ENCODE measurements around the gene TEK.
A peak's percentile ranks its signal among the peaks of the same experiment; 100 is the strongest.

Gene TEK

DNA sequence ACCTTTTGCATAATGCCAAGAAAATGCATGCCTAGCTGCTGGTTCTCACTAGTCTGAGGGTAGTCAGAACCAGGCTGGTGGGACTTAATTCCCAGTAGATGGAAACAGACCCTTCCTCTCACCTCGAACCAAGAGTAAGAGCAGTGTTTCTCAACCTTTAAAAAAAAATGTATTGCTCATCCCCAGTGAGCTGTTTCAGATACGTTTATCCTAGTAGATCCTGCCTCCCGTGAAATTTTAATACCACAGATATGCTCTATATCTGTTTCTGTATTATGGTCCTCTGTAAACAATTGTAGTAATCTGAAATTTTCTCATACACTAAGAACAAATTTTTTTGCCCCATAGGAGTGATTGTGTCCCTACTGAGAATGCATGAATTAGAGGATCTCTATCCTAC lies 86.2 kb downstream of the TEK start:
- TF ChIP-seq, protein P1, sequence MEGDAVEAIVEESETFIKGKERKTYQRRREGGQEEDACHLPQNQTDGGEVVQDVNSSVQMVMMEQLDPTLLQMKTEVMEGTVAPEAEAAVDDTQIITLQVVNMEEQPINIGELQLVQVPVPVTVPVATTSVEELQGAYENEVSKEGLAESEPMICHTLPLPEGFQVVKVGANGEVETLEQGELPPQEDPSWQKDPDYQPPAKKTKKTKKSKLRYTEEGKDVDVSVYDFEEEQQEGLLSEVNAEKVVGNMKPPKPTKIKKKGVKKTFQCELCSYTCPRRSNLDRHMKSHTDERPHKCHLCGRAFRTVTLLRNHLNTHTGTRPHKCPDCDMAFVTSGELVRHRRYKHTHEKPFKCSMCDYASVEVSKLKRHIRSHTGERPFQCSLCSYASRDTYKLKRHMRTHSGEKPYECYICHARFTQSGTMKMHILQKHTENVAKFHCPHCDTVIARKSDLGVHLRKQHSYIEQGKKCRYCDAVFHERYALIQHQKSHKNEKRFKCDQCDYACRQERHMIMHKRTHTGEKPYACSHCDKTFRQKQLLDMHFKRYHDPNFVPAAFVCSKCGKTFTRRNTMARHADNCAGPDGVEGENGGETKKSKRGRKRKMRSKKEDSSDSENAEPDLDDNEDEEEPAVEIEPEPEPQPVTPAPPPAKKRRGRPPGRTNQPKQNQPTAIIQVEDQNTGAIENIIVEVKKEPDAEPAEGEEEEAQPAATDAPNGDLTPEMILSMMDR (IDR thresholded peaks at IDR 0.05), result no peak
- peak overlapping the region; percentile 34 for H3K4me3 ChIP-seq
- no peak for DNase-seq (ENCODE audit: low spot score)
- H3K27ac ChIP-seq, result peak overlapping the region in 1 of 2 donors; percentile 81

DNA sequence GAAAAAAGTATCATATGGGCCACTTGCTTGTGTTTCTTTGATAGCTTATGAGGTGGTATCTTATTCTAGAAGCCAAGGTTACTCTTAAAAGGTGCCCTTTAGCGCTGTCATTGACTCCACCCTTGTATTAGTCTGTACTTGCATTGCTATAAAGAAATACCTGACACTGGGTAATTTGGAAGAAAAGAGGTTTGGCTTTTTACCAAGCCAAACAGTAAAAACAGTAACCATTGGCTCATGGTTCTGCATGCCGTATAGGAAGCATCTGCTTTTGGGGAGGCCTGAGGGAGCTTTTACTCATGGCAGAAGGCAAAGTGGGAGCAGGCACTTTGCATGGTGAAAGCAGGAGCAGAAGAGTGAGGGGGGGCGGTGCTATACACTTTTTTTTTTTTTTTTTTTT lies 87.4 kb downstream of the TEK start:
- no peak overlapping the region for H3K27ac ChIP-seq
- TF ChIP-seq, protein P1 (IDR thresholded peaks at IDR 0.05), result no peak
- H3K4me3 ChIP-seq, result no peak overlapping the region
- DNase-seq (ENCODE audit: low spot score), result no peak

DNA sequence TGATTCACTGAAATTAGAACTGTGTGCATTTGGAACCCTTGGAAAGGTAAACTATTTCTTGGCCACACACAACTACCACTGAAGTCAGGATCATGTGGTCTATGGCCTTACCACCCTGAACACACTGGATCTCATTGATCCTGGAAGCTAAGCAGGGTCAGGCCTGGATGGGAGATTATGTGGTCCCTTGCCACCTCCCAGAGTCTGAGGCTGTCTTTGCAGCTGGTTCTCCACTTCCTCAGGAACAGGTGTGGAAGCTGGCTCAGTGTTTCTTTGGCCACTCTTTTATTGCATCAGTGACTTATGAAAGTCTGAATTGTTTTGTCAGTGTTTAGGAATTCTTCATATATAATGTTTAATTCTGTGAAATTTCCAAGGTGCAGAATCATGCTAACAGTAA lies 89.2 kb downstream of the TEK start:
- no peak for DNase-seq (ENCODE audit: low spot score)
- TF ChIP-seq, protein P1 (IDR thresholded peaks at IDR 0.05), result no peak
- no peak overlapping the region for H3K27ac ChIP-seq
- no peak overlapping the region for H3K4me3 ChIP-seq

DNA sequence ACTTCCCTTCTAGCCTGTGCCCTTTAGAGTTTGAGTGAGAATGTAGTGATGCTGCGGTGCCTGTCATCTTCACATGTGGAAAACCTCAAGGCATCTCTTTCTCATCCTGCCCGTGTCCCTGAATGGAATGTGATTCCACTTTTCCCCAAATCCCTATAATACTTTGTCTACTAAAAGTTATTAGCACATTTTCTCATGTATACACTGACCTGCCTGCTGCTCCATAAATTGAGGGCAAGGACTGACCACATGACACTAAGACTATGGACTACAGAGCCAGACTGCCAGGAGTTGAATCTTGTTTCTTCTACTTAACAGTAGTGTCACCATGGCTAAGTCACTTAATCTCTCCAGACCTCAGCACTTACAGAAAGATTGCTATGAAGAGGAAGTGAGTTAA lies 93.0 kb downstream of the TEK start:
- TF ChIP-seq, protein P1 (IDR thresholded peaks at IDR 0.05), result no peak
- no peak overlapping the region for H3K4me3 ChIP-seq
- no peak overlapping the region for H3K27ac ChIP-seq
- no peak for DNase-seq (ENCODE audit: low spot score)

DNA sequence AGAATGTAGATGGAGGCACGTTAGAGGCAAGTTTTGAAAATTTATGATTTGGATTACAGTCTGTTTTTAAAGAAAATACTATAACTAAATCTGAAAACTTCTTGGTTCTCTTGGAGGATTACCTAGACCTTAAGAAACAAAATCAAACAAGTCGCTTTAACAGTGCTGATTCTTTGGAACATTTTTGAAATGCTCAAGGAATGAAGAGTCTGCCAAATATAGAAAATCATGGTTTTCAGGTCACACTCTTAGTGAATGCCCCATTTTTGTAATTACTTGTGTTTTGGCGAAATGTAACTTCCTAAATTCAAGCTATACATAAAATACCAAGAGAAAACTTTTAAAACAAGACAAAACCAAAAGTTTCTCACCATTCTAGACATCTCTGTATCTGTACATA lies 94.8 kb downstream of the TEK start:
- DNase-seq (ENCODE audit: low spot score), result no peak
- peak overlapping the region in 1 of 2 donors; percentile 51 for H3K27ac ChIP-seq
- TF ChIP-seq, protein P1 (IDR thresholded peaks at IDR 0.05), result no peak

DNA sequence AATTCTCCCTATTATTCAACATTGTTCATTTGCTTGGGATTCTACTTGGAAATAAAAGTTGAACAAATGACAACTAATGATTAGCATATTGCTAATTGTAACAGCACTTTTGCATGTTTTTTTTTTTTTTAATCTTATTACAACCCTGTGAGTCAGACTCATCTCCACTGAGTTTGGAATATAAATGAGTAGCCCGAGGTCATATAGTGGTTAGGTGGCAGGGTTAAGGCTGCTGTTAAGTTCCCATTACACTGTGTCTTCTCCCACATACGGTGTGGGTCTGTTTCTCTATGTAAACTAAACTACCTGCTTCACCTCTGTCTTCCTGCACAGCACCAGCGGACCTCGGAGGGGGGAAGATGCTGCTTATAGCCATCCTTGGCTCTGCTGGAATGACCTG lies 95.6 kb downstream of the TEK start:
- no peak for DNase-seq (ENCODE audit: low spot score)
- TF ChIP-seq, protein P1 (IDR thresholded peaks at IDR 0.05), result no peak
- H3K27ac ChIP-seq, result no peak overlapping the region
- no peak overlapping the region for H3K4me3 ChIP-seq

More for the DNA sequence above, 94.8 kb downstream of the TEK start:
- no peak overlapping the region for H3K4me3 ChIP-seq

DNA sequence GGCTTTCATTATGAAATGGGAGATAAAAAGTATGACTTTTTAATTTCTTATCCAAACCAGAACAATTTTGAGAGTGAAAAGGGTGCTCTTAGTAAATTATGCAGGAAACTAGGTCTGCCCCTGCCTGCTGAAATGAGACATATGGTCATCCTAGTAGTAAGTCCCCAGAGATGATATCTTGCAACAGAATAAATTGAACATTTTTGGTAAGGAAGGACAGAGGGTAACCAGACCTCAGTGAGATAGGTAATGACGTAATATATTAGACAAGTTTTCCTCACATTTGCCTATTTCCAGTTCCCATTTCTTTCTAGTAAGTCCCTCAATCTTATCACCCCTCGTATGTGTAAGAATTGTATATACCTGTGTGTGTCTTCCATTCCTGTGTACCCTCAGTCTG lies 96.2 kb downstream of the TEK start:
- no peak overlapping the region for H3K27ac ChIP-seq
- TF ChIP-seq, protein P1 (IDR thresholded peaks at IDR 0.05), result no peak
- no peak for DNase-seq (ENCODE audit: low spot score)
- no peak overlapping the region for H3K4me3 ChIP-seq
